Measurements from ENCODE around the gene S100A8.

S100A8 gene

GRCh38 chr1:153434746-153435455 is 44.0 kb upstream of the S100A8 start:
- no peak for TF ChIP-seq CTCF (IDR thresholded peaks at IDR 0.05)

GRCh38 chr1:153432874-153433681 is 42.2 kb upstream of the S100A8 start:
- Histone ChIP-seq H3K27me3 (ENCODE audit: control insufficient read depth, insufficient read depth, low read length) (no peaks in the 10 kb centered on the region), H3K4me1 (no peaks in the 10 kb centered on the region), H3K4me2 (ENCODE audit: low read length) (no peak overlapping the region), H3K4me3 (ENCODE audit: low read depth, low read length) (no peak overlapping the region), H3K79me2 (no peaks in the 10 kb centered on the region), H2AFZ (no peak overlapping the region), H3K9ac (no peak overlapping the region), H3K9me3 (ENCODE audit: control insufficient read depth, low read length) (no peaks in the 10 kb centered on the region), H3K27ac (no peak overlapping the region), H3K36me3 (ENCODE audit: control insufficient read depth, insufficient read depth, low read length) (no peaks in the 10 kb centered on the region)
- no peak for TF ChIP-seq CTCF (IDR thresholded peaks at IDR 0.05)

More at GRCh38 chr1:153434746-153435455, 44.0 kb upstream of the S100A8 start:
- no peaks in the 10 kb centered on the region for H3K36me3 ChIP-seq (ENCODE audit: control insufficient read depth, insufficient read depth, low read length)
- H3K4me3 ChIP-seq (ENCODE audit: low read depth, low read length), result no peak overlapping the region
- no peaks in the 10 kb centered on the region for H3K79me2 ChIP-seq
- no peak overlapping the region for H3K27ac ChIP-seq
- no peak overlapping the region for H2AFZ ChIP-seq
- H3K9ac ChIP-seq, result no peak overlapping the region
- H3K9me3 ChIP-seq (ENCODE audit: control insufficient read depth, low read length), result no peaks in the 10 kb centered on the region
- H3K4me1 ChIP-seq, result no peaks in the 10 kb centered on the region
- no peak overlapping the region for H3K4me2 ChIP-seq (ENCODE audit: low read length)
- no peaks in the 10 kb centered on the region for H3K27me3 ChIP-seq (ENCODE audit: control insufficient read depth, insufficient read depth, low read length)

- Histone ChIP-seq H3K79me2 (no peaks in the 10 kb centered on the region), H2AFZ (no peak overlapping the region), H3K36me3 (ENCODE audit: control insufficient read depth, insufficient read depth, low read length) (no peaks in the 10 kb centered on the region), H3K4me1 (no peaks in the 10 kb centered on the region), H3K27ac (no peak overlapping the region), H3K4me3 (ENCODE audit: low read depth, low read length) (no peak overlapping the region), H3K9ac (no peak overlapping the region), H3K4me2 (ENCODE audit: low read length) (no peak overlapping the region), H3K27me3 (ENCODE audit: control insufficient read depth, insufficient read depth, low read length) (no peaks in the 10 kb centered on the region), H3K9me3 (ENCODE audit: control insufficient read depth, low read length) (no peaks in the 10 kb centered on the region)
- no peak for TF ChIP-seq CTCF (IDR thresholded peaks at IDR 0.05)
These were observed 41.1 kb upstream of the S100A8 start for GRCh38 chr1:153431928-153432327.

GRCh38 chr1:153431427-153431826 is 40.6 kb upstream of the S100A8 start:
- H3K4me3 ChIP-seq (ENCODE audit: low read depth, low read length), result no peak overlapping the region
- H3K4me2 ChIP-seq (ENCODE audit: low read length), result no peak overlapping the region
- H3K4me1 ChIP-seq, result no peaks in the 10 kb centered on the region
- H3K9me3 ChIP-seq (ENCODE audit: control insufficient read depth, low read length), result no peaks in the 10 kb centered on the region
- H3K27me3 ChIP-seq (ENCODE audit: control insufficient read depth, insufficient read depth, low read length), result no peaks in the 10 kb centered on the region
- no peaks in the 10 kb centered on the region for H3K79me2 ChIP-seq
- no peak overlapping the region for H3K9ac ChIP-seq
- H3K27ac ChIP-seq, result no peak overlapping the region
- H2AFZ ChIP-seq, result no peak overlapping the region
- H3K36me3 ChIP-seq (ENCODE audit: control insufficient read depth, insufficient read depth, low read length), result no peaks in the 10 kb centered on the region
- TF ChIP-seq CTCF (IDR thresholded peaks at IDR 0.05), result no peak

All from parathyroid adenoma (tissue), 2 donors.